Psoas muscle (tissue), 8 donors: ENCODE data around the gene CRY1. TPM values are rescaled to one million over a fixed set of nuclear protein-coding genes. Genes with fewer than 3 reads are reported as not detected.

ENCODE experiments used
- ATAC-seq, 4 donors: fragments of 200-7000 bp; cut with Tn5 transposase; one replicate each; pipeline ENCODE4 v1.9.1; 2020; ENCODE audit warnings: moderate library complexity in 3 of 4, mild to moderate bottlenecking in 2 of 4
- DNase-seq, 2 donors: peaks; one replicate each; pipeline ENCODE4 v3.0.0-alpha.2; 2020
- H3K27ac ChIP-seq: fragments of 200-600 bp; one replicate; pipeline ENCODE4 v1.8.0; 2022
- H3K27me3 ChIP-seq, 3 donors: fragments of 200-600 bp in 1 of 3; one replicate each; pipeline versions ENCODE4 v1.6.1 to v1.8.0; 2013 to 2022; ENCODE audit warnings: low read length in 2 of 3, mild to moderate bottlenecking in 2 of 3, moderate library complexity in 1 of 3; ENCODE audit not compliant: insufficient read depth in 3 of 3
- H3K36me3 ChIP-seq, 2 donors: fragments of 200-600 bp in 1 of 2; one replicate each; pipeline versions ENCODE4 v1.6.1 to v1.8.0; 2013 to 2022; ENCODE audit warnings: low read depth in 1 of 2, mild to moderate bottlenecking in 1 of 2, moderate library complexity in 1 of 2; ENCODE audit not compliant: insufficient read depth in 1 of 2
- H3K4me1 ChIP-seq: fragments of 200-600 bp; one replicate; pipeline ENCODE4 v1.8.0; 2022
- H3K4me3 ChIP-seq: fragments of 200-600 bp; one replicate; pipeline ENCODE4 v1.8.0; 2022; ENCODE audit warnings: mild to moderate bottlenecking
- H3K9me3 ChIP-seq: fragments of 200-600 bp; one replicate; pipeline ENCODE4 v1.8.0; 2022
- WGBS, 3 donors: extraction: QIAGEN DNeasy Blood & Tissue Kit; methylation state at CpG; one replicate each; pipeline versions ENCODE4 v1.1.6 to v1.1.7; 2013; 5-methylcytosine and 5-hydroxymethylcytosine counted together
- intact Hi-C, 2 donors: fragments of 100-400 bp; cut with DNase I; formaldehyde crosslinking; loops; one replicate each; pipeline versions ENCODE4 v1.11.0 to v1.14.2; 2022
- polyA plus RNA-seq, 3 donors: library from polyadenylated mRNA; stranded (reverse); fragments of 200-250 nt; gene quantifications; one replicate each; pipeline ENCODE4 v1.2.3, GENCODE V29; 2013
- total RNA-seq, 4 donors: library from RNA; stranded (reverse); fragmentation: NEBNext Ultra II Directional in 2 of 4; extraction: Animal tissue kit (Norgen Biotek cat#: 25700) in 2 of 4; gene quantifications; one replicate each; pipeline versions ENCODE4 v1.2.1 to v1.2.4, GENCODE V29; 2021 to 2023
- TF ChIP-seq, protein P1 (sequence below): fragments of 200-600 bp; IDR thresholded peaks from one replicate; pipeline ENCODE4 v1.8.0; 2022; ENCODE audit warnings: antibody characterized with exemption
- donor health status: healthy with polysubstance abuse.
- donor health status: DM: no; HTN: no; CAD: no; lungs with moderate emphysema.
- donor health status: Bipolar disorder and iron deficiency.
- donor health status: healthy.
- donor health status: DM: yes; HTN: yes; CAD: no.
- donor health status: DM: no; HTN: no; CAD: no.
- donor health status: DM: no; HTN: no; CAD: no.
- donor health status: DM: yes; HTN: yes; CAD: no.

CRY1 gene
- total and polyA plus RNA-seq, 7 donors = 8.8 to 23.3 (median 11.6) TPM

GRCh38 chr12:107122452-107122958, 29.2 kb upstream of the CRY1 start:
- TF ChIP-seq, protein P1, sequence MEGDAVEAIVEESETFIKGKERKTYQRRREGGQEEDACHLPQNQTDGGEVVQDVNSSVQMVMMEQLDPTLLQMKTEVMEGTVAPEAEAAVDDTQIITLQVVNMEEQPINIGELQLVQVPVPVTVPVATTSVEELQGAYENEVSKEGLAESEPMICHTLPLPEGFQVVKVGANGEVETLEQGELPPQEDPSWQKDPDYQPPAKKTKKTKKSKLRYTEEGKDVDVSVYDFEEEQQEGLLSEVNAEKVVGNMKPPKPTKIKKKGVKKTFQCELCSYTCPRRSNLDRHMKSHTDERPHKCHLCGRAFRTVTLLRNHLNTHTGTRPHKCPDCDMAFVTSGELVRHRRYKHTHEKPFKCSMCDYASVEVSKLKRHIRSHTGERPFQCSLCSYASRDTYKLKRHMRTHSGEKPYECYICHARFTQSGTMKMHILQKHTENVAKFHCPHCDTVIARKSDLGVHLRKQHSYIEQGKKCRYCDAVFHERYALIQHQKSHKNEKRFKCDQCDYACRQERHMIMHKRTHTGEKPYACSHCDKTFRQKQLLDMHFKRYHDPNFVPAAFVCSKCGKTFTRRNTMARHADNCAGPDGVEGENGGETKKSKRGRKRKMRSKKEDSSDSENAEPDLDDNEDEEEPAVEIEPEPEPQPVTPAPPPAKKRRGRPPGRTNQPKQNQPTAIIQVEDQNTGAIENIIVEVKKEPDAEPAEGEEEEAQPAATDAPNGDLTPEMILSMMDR = no peak
- ATAC-seq (no peak), DNase-seq (no peak)
- H3K27me3 ChIP-seq = peaks cover 0 to 14% (median 4%) of the 10 kb centered on the region in 3 donors
- peaks cover 0 to 2% of the 10 kb centered on the region in 2 donors for H3K36me3 ChIP-seq
- H3K4me3 ChIP-seq = no peak overlapping the region
- 35 to 37% (median 35%) methylated on average over 3 of the region's 3 CpGs for WGBS, 3 donors
- no peaks in the 10 kb centered on the region for H3K9me3 ChIP-seq
- H3K27ac ChIP-seq = no peak overlapping the region
- intact Hi-C loops = no loop called here
- H3K4me1 ChIP-seq = no peaks in the 10 kb centered on the region

DNA sequence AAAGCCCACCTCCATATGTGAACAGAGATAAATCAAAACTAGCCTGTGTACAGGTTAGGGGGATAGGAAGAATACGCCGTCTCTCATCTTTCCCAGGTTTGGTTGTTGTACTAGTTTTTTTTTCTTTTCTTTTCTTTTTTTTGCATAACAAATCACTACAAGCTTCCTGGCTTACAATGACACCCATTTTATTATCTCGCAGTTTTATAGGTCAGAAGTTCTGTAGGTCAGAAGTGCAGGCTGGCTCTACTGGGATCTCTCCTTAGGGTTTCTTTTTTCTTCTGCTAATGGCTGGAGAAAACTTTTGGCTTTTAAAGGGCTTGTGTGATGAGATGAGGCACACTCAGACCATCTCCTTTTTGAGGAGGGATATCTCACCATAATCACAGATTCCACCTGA, 25.7 kb upstream of the CRY1 start:
- ATAC-seq (no peak), DNase-seq (no peak)
- WGBS, 3 donors = 69 to 80% (median 75%) methylated on average over 3 of the region's 3 CpGs
- TF ChIP-seq, protein P1 = no peak
- H3K27ac ChIP-seq = no peak overlapping the region
- intact Hi-C loops = no loop called here
- no peak overlapping the region for H3K4me3 ChIP-seq
- no peaks in the 10 kb centered on the region for H3K4me1 ChIP-seq
- H3K27me3 ChIP-seq = peaks cover 0 to 14% (median 4%) of the 10 kb centered on the region in 3 donors
- peaks cover 0 to 2% of the 10 kb centered on the region in 2 donors for H3K36me3 ChIP-seq
- no peaks in the 10 kb centered on the region for H3K9me3 ChIP-seq

DNA sequence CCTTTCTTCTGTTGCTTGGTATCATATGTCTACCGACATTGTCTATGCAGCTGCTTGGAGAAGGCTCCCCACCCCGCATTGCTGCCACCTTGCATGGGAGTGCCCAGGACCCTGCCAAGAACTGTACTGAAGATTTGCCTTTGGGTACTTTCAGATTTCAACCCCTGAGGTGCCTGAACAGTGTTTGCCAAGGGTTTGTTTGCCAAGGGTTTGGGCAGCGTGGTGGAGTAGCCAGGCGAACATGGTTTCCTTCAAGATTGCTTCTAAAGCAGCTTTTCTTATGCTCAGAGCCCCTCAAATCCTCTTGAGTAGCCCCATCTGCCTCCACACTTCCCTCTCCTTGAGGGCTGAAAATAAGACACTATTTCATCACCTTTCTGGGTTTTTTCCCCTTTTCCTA, 25.3 kb upstream of the CRY1 start:
- intact Hi-C loops = no loop called here
- TF ChIP-seq, protein P1 = no peak
- ATAC-seq (no peak), DNase-seq (no peak)
- no peaks in the 10 kb centered on the region for H3K4me1 ChIP-seq
- H3K27ac ChIP-seq = no peak overlapping the region
- WGBS, 3 donors = 71 to 77% (median 75%) methylated on average over 4 of the region's 4 CpGs
- H3K36me3 ChIP-seq = peaks cover 0 to 2% of the 10 kb centered on the region in 2 donors
- H3K27me3 ChIP-seq = peaks cover 0 to 9% (median 4%) of the 10 kb centered on the region in 3 donors
- no peak overlapping the region for H3K4me3 ChIP-seq
- H3K9me3 ChIP-seq = no peaks in the 10 kb centered on the region

- TF ChIP-seq, protein P1 = no peak
- Histone ChIP-seq H3K9me3 (no peaks in the 10 kb centered on the region), H3K4me1 (no peaks in the 10 kb centered on the region), H3K27me3 (peaks cover 0 to 4% (median 0%) of the 10 kb centered on the region in 3 donors), H3K4me3 (no peak overlapping the region), H3K27ac (no peak overlapping the region), H3K36me3 (peaks cover 0 to 2% of the 10 kb centered on the region in 2 donors)
- DNase-seq (no peak), ATAC-seq (no peak)
- intact Hi-C loops = no loop called here
- 75 to 95% (median 80%) methylated on average over 2 of the region's 2 CpGs for WGBS, 3 donors
Observed at GRCh38 chr12:107115119-107115518, 21.8 kb upstream of the CRY1 start.

- no peak overlapping the region for H3K27ac ChIP-seq
- ATAC-seq (no peak), DNase-seq (no peak)
- no peak overlapping the region for H3K4me3 ChIP-seq
- H3K36me3 ChIP-seq = no peaks in the 10 kb centered on the region
- H3K9me3 ChIP-seq = no peaks in the 10 kb centered on the region
- no peaks in the 10 kb centered on the region for H3K4me1 ChIP-seq
- TF ChIP-seq, protein P1 = no peak
- no peaks in the 10 kb centered on the region for H3K27me3 ChIP-seq
- intact Hi-C loops = no loop called here
Observed at GRCh38 chr12:107111314-107111713, 18.0 kb upstream of the CRY1 start.
